Activated CD8-positive, alpha-beta T cell treated with anti-CD3 and anti-CD28 coated beads, Interleukin-2, amount 10 ng/mL, durations not matched to agents 7 days and 5 days (primary cell): Measurements from ENCODE around the gene WNT7A. TPM values are rescaled to one million over a fixed set of nuclear protein-coding genes. Genes with fewer than 3 reads are reported as not detected.

Source experiments
- ATAC-seq: fragments of 150-1000 bp; cut with Tn5 transposase; one replicate; pipeline ENCODE4 v1.10.0; 2021; ENCODE audit warnings: moderate library complexity
- CTCF ChIA-PET: fragments of 350-600 bp; sonication (Branson Sonifier 250); formaldehyde crosslinking; loops from one replicate; lab custom pipeline; 2021; ENCODE audit warnings: antibody characterized with exemption; lab: Charles Lee
- POLR2A ChIA-PET: fragments of 350-600 bp; sonication (Branson Sonifier 250); formaldehyde crosslinking; loops from one replicate; lab custom pipeline; 2021; ENCODE audit warnings: antibody characterized with exemption; lab: Charles Lee
- DNase-seq: peaks from one replicate; pipeline ENCODE4 v3.0.0-alpha.2; 2020
- H3K27ac Mint-ChIP-seq: one replicate; pipeline ENCODE4 v1.8.0; 2021; ENCODE audit warnings: mild to moderate bottlenecking, mixed read lengths
- H3K27me3 Mint-ChIP-seq: one replicate; pipeline ENCODE4 v1.8.0; 2021; ENCODE audit warnings: low read depth, mixed read lengths
- H3K36me3 Mint-ChIP-seq: one replicate; pipeline ENCODE4 v1.8.0; 2021; ENCODE audit warnings: low read depth, mixed read lengths
- H3K4me1 Mint-ChIP-seq: one replicate; pipeline ENCODE4 v1.8.0; 2021; ENCODE audit warnings: low read depth, mixed read lengths
- H3K4me3 Mint-ChIP-seq: one replicate; pipeline ENCODE4 v1.8.0; 2021; ENCODE audit warnings: mild to moderate bottlenecking, mixed read lengths
- H3K9me3 Mint-ChIP-seq: one replicate; pipeline ENCODE4 v1.8.0; 2022; ENCODE audit warnings: mixed read lengths; ENCODE audit not compliant: insufficient read depth
- total RNA-seq, 2 experiments: library from RNA; stranded (reverse); gene quantifications; one replicate each; pipeline ENCODE4 v1.2.3, GENCODE V29; 2021

The WNT7A gene
- total RNA-seq, 2 experiments from 2014 or later = not detected

DNA sequence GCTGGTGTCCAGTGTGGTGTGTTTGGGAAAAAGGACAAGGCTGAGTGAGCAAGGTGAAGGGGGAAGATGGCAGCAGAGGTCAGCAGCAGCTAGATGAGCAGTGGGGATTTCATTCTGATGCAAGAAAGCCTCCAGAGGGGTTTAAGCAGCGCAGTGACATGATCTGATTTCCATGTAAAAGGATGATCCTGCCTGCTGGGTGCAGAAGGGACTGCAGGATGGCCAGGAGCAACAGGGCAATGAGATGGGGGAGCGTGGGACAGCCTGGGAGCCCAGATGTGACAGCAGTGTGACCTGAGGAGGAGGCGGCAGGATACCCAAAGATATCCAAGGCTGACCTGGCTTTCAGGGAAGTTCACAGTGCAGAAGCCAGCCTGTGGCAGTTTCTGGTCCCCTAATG is 6.1 kb downstream of the WNT7A start:
- no peaks in the 10 kb centered on the region for H3K9me3 Mint-ChIP-seq
- POLR2A ChIA-PET = no interaction called here
- H3K27me3 Mint-ChIP-seq = peaks cover 41% of the 10 kb centered on the region
- H3K27ac Mint-ChIP-seq = no peak overlapping the region
- CTCF ChIA-PET = interaction anchor here (0.9 to 1.3 kb wide), 2 partner anchors 11 to 378 kb away, joined by 3 read pairs; no protein-coding TSS in a partner anchor
- H3K4me1 Mint-ChIP-seq = peaks cover 2% of the 10 kb centered on the region
- ATAC-seq (no peak), DNase-seq (no peak)
- no peak overlapping the region for H3K4me3 Mint-ChIP-seq
- H3K36me3 Mint-ChIP-seq = no peaks in the 10 kb centered on the region

DNA sequence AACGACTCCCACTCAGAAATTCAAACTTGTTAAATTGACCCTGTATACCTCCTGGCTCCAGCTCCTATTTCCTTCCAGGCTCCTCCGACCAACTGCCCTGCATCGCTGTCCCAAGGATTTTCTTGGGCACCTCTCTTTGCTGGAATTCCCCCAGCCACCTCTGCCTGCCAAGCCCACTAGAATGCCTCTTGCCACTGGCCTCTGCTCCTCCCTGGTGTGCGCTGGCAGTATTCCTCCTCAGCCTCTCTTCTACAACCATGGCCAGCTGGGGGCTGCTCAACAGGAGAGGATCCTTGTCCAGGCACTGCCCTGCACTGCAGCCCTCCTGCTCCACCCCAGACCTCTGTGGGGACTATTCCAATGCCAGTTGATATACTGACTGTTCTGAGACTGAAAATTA is 7.4 kb downstream of the WNT7A start:
- ChIA-PET CTCF (interaction anchor here (1.3 to 2.6 kb wide), 2 partner anchors 215 to 376 kb away, joined by 3 to 13 read pairs; no protein-coding TSS in a partner anchor), POLR2A (no interaction called here)
- ATAC-seq (no peak), DNase-seq (no peak)
- Mint-ChIP-seq H3K27me3 (peaks cover 33% of the 10 kb centered on the region), H3K36me3 (no peaks in the 10 kb centered on the region), H3K4me3 (no peak overlapping the region), H3K4me1 (peaks cover 8% of the 10 kb centered on the region), H3K27ac (no peak overlapping the region), H3K9me3 (no peaks in the 10 kb centered on the region)

DNA sequence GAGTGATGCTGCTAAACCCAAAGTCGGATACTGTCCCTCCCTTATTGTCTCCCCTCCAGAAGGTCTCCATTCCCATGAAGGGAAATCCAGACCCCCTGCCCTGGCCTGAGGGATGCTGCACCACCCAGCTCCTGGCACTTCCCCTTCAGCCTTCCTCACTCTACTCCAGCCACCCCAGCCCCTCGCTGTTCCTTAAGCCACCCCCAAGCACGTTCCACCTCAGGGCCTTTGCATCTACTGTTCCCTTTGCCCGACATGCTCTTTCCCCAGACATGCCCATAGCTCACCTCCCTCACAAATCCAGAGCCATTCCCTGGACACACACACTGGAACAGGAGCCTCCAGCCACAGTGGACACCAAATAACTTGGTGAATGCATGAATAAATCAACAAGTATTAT is 8.1 kb downstream of the WNT7A start:
- Mint-ChIP-seq H3K27ac (no peak overlapping the region), H3K9me3 (no peaks in the 10 kb centered on the region), H3K36me3 (no peaks in the 10 kb centered on the region), H3K27me3 (peaks cover 26% of the 10 kb centered on the region), H3K4me3 (no peak overlapping the region), H3K4me1 (peaks cover 15% of the 10 kb centered on the region)
- CTCF ChIA-PET = interaction anchor here (1.2 to 2.6 kb wide), 4 partner anchors 13 to 217 kb away, joined by 3 to 13 read pairs (median 5); no protein-coding TSS in a partner anchor
- ATAC-seq (no peak), DNase-seq (no peak)
- POLR2A ChIA-PET = interaction anchor here (0.7 kb wide), 1 partner anchor 259 kb away, joined by 3 read pairs; no protein-coding TSS in a partner anchor

DNA sequence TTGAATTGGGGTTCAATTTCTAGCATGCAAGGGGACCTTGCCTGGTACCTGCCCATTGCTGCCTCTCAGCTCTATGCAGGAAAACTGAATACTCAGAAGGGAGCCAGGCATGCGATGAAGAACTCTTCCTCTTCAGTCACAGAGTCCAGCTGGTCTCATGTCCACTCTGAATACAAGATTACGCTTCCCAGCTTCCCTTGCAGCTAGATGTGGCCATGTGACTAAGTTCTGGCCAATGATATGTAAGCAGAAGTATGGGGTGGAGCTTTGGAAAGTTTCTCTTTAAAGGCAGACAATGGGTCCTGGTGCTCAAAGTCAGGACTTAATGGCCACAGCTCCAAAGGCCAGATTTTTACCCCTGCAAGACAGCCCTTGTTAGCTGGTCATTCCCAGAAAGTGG is 9.0 kb downstream of the WNT7A start:
- DNase-seq (no peak), ATAC-seq (no peak)
- ChIA-PET CTCF (interaction anchor here (0.9 to 2.6 kb wide), 6 partner anchors 9 to 216 kb away, joined by 3 to 13 read pairs (median 4); partner anchors contain the start of gene WNT7A), POLR2A (no interaction called here)
- H3K9me3 Mint-ChIP-seq = no peaks in the 10 kb centered on the region
- H3K4me3 Mint-ChIP-seq = no peak overlapping the region
- peaks cover 18% of the 10 kb centered on the region for H3K27me3 Mint-ChIP-seq
- no peak overlapping the region for H3K27ac Mint-ChIP-seq
- H3K4me1 Mint-ChIP-seq = peaks cover 24% of the 10 kb centered on the region
- peaks cover 2% of the 10 kb centered on the region for H3K36me3 Mint-ChIP-seq

DNA sequence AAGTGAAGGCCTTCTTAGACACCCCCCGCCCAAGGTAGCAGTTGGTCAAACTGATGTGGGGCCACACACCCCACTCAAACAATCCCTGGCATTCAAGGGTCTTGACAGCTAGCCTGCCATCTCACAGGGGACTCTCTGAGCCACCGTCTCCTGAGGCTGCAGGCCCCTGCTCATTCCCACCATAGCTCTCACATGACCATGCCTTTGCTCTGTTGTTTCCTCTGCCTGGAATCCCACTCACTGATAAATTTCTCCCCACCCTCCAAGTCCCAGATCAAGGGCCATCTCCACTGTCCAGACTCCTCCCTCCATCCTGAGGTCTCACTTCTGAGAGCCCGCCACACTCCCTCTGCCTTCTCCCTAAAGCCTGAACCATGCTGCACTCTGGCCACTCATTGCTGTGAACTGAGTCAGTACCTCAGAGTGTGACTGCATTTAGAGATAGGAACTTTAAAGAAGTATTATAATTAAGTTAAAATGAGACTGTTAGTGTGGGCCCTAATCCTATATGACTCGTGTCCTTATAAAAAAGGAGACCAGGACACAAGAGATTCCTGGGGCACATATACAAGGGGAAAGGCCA is 10.0 kb downstream of the WNT7A start:
- Mint-ChIP-seq H3K36me3 (peaks cover 2% of the 10 kb centered on the region), H3K4me1 (peaks cover 34% of the 10 kb centered on the region), H3K27ac (no peak overlapping the region), H3K9me3 (no peaks in the 10 kb centered on the region), H3K27me3 (peaks cover 11% of the 10 kb centered on the region), H3K4me3 (no peak overlapping the region)
- ATAC-seq (no peak), DNase-seq (no peak)
- POLR2A ChIA-PET = no interaction called here
- CTCF ChIA-PET = interaction anchor here (1.1 kb wide), 1 partner anchor 10 kb away, joined by 4 read pairs; the partner anchor contains the start of gene WNT7A

DNA sequence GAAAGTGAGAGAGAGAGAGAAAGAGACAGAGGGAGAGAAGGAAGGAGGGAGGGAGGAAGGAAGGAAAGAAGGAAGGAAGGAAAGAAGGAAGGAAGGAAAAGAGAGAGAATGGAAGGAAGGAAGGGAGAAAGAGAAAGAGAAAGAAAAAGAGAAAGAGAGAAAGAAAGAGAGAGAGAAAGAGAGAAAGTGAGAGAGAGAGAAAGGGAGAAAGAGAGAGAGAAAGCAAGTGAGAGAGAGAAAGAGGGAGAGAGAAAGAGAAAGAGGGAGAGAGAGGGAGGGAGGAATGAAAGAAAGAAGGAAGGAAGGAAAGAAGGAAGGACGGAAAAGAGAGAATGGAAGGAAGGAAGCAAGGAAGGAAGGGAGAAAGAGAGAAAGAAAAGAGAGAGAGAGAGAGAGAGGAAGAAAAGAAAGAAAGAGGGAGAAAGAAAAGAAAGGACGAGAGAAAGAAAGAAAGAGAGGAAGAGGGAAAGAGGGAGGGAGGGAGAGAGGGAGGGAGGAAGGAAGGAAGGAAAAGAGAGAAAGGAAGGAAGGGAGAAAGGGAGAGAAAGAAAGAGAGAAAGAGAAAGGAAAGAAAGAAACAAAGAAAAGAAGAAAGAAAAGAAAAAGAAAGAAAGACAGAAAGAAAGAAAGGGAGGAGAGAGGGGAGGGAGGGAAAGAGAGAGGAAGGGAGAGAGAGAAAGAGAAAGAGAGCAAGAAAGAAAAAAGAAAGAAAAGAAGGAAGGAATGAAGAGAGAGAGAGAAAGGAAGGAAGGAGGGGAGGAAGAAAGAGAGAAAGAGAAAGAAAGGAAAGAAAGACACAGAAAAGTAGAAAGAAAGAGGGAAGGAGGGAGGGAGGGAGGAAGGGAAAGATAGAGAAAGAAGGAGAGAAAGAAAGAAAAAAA is 10.8 kb downstream of the WNT7A start:
- CTCF ChIA-PET = no interaction called here
- H3K4me3 Mint-ChIP-seq = no peak overlapping the region

DNA sequence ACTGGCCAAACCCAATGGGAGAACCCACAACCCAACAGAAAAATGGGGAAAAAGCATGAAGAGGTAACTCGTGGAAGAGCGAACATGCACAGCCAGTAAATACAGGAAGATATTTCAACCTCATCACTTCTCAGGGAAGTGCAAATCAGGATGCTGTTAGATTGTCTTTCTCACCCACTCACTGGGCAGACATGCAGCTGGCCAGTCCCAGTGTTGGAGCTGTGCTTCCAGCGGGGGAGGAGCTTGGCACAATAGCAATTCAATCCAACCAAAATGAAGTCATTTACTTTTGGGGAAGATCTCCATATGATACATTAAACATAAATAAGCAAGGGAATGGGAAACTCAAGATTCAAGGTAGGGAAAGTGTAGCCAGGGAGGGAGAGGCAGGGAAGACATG is 12.1 kb downstream of the WNT7A start:
- Mint-ChIP-seq H3K4me1 (peaks cover 34% of the 10 kb centered on the region), H3K4me3 (no peak overlapping the region), H3K36me3 (peaks cover 2% of the 10 kb centered on the region), H3K27me3 (peaks cover 11% of the 10 kb centered on the region), H3K9me3 (no peaks in the 10 kb centered on the region), H3K27ac (peak overlapping the region; percentile 74)
- ChIA-PET CTCF (interaction anchor here (2.8 to 3.3 kb wide), 2 partner anchors 13 to 17 kb away, joined by 9 to 15 read pairs; partner anchors contain the start of gene WNT7A), POLR2A (no interaction called here)
- DNase-seq = no peak
- no peak for ATAC-seq

More for the DNA sequence above, 10.8 kb downstream of the WNT7A start:
- peaks cover 2% of the 10 kb centered on the region for H3K36me3 Mint-ChIP-seq
- peaks cover 34% of the 10 kb centered on the region for H3K4me1 Mint-ChIP-seq
- DNase-seq (no peak), ATAC-seq (no peak)
- H3K27me3 Mint-ChIP-seq = peaks cover 15% of the 10 kb centered on the region
- peak overlapping the region; percentile 31 for H3K27ac Mint-ChIP-seq
- H3K9me3 Mint-ChIP-seq = no peaks in the 10 kb centered on the region
- POLR2A ChIA-PET = no interaction called here

DNA sequence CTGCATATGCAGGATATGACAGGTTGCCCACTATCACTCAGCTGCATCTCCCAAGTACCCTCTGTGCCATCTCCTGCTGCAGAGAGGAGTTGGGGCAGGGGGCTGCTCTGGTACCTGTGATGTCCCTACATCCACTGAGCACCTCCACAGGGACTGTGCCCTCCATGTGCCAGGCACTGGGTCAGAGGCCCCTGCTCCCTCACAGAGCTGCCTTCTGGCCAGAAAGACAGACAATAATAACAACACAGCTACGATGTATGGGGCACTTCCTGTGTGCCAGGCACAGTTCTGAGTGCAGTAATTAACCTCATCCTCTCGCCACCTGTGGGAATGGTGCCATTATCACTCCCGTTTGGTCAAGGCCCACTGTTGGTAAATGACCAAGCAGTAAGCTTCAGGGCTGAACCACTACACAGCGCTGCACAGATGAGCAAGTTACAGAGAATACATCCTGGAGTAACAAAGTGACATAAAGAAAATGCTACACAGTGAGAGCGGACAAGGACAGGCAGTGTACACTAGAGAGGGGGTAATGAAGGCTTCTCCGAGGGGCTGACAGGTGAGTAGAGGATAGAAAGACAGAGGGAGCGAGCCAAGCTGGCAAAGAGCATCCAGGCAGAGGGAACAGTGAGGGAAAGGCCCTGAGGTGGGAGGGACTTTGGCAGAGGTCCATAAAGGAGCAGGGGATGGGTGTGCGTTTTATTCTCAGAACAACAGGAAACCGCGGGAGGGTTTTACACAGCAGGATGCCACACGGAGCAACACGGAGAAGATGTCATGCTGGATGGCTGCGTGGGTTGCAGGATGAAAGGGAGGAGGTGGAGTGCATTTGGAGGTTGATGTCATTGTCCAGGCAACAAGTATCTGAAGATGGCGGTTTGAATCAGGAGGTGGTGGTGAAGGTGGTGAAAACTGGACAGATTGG is 13.6 kb downstream of the WNT7A start:
- ChIA-PET POLR2A (no interaction called here), CTCF (interaction anchor here (1.0 to 3.3 kb wide), 6 partner anchors 14 to 370 kb away, joined by 3 to 15 read pairs (median 5); partner anchors contain the start of gene WNT7A)
- Mint-ChIP-seq H3K27me3 (peaks cover 12% of the 10 kb centered on the region), H3K9me3 (no peaks in the 10 kb centered on the region), H3K4me3 (peak overlapping the region; percentile 36), H3K4me1 (peaks cover 34% of the 10 kb centered on the region), H3K36me3 (peaks cover 2% of the 10 kb centered on the region), H3K27ac (peak overlapping the region; percentile 92)
- DNase-seq = peak; percentile 65
- ATAC-seq = peak; percentile 79

DNA sequence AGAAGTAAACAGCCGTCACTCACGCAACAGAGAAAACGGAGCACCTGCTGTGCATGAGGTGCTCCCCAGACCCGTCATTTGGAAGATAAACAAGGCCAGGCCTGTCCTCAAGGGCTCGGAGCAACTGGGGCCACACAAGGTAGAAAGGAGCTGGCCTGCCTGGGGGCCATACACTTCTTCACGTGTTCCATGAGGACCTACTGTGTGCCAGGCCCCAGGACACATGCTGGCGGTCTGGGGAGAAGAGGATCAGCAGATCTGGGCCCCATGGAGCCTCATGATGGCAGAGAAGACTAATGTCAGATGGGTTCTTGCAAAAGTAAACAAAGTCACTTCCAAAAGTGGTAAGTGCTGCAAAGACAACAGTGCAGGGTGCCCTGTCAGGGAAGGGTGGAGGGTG is 14.3 kb downstream of the WNT7A start:
- Mint-ChIP-seq H3K4me1 (peaks cover 34% of the 10 kb centered on the region), H3K36me3 (peaks cover 2% of the 10 kb centered on the region), H3K27ac (peak overlapping the region; percentile 92), H3K27me3 (peaks cover 14% of the 10 kb centered on the region), H3K9me3 (no peaks in the 10 kb centered on the region), H3K4me3 (no peak overlapping the region)
- CTCF ChIA-PET = interaction anchor here (1.0 to 3.3 kb wide), 5 partner anchors 15 to 369 kb away, joined by 3 to 15 read pairs (median 6); partner anchors contain the start of gene WNT7A
- no peak for ATAC-seq
- POLR2A ChIA-PET = interaction anchor here (0.6 kb wide), 1 partner anchor 288 kb away, joined by 3 read pairs; no protein-coding TSS in a partner anchor
- no peak for DNase-seq

DNA sequence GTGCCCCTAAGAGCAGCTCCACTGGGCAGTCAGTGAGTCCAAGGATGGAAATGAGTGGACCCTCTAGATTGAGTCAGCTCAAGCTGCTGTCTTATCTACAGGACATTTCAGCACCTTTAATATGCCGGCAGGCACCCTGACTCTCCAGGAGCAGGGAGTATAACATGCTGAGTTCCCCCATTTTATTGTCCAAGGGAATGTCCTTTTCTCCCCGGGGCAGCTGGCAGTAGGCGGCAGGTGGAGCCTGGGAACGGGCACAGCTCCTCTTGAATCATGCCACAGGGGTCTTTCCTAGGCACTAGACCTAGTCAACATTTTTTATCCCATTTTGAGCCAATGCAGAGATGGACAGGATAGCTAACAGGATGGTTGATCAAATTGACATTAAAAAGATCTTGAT is 14.8 kb downstream of the WNT7A start:
- POLR2A ChIA-PET = interaction anchor here (0.6 kb wide), 1 partner anchor 288 kb away, joined by 3 read pairs; no protein-coding TSS in a partner anchor
- peaks cover 34% of the 10 kb centered on the region for H3K4me1 Mint-ChIP-seq
- peaks cover 2% of the 10 kb centered on the region for H3K36me3 Mint-ChIP-seq
- CTCF ChIA-PET = interaction anchor here (0.9 to 1.8 kb wide), 2 partner anchors 15 to 26 kb away, joined by 3 to 6 read pairs; partner anchors contain the start of gene WNT7A
- no peaks in the 10 kb centered on the region for H3K9me3 Mint-ChIP-seq
- peak overlapping the region; percentile 92 for H3K27ac Mint-ChIP-seq
- no peak for ATAC-seq
- H3K27me3 Mint-ChIP-seq = peaks cover 14% of the 10 kb centered on the region
- DNase-seq = no peak
- H3K4me3 Mint-ChIP-seq = no peak overlapping the region
